IMR-90 (cell line): ENCODE measurements around the gene GSE1. TPM values are rescaled to one million over a fixed set of nuclear protein-coding genes. Genes with fewer than 3 reads are reported as not detected.
A peak's percentile ranks its signal among the peaks of the same experiment; 100 is the strongest.

Experiments used
- ATAC-seq: fragments of 200-7000 bp; cut with Tn5 transposase; 2 replicates; pipeline ENCODE4 v1.9.1; 2020; ENCODE audit warnings: low read depth, mild to moderate bottlenecking, moderate library complexity
- BruUV-seq: library from RNA; stranded (reverse); fragments of 400-500 nt; replicated peaks from 2 replicates; lab custom pipeline; 2021; lab: Mats Ljungman, UMichigan
- CTCF ChIA-PET: fragments of 300-600 bp; formaldehyde crosslinking; extraction: SDS; loops from one replicate; lab custom pipeline; 2021; ENCODE audit warnings: antibody characterized with exemption; lab: Yijun Ruan, JAX
- POLR2A ChIA-PET: fragments of 300-600 bp; sonication (Branson Sonifier 250); formaldehyde crosslinking; loops from one replicate; lab custom pipeline; 2022; ENCODE audit warnings: antibody characterized with exemption; ENCODE audit not compliant: unreplicated experiment; lab: Charles Lee
- DNase-seq: peaks from one replicate; pipeline ENCODE4 v3.0.0; 2013
- H2AFZ ChIP-seq: replicated peaks from 2 replicates; pipeline ENCODE3; 2013; ENCODE audit warnings: low read length, mild to moderate bottlenecking; ENCODE audit not compliant: poor library complexity
- H2AK5ac ChIP-seq: 2 replicates; pipeline ENCODE4 v1.6.1; 2013; ENCODE audit warnings: low read depth, low read length, inconsistent platforms
- H2AK9ac ChIP-seq: replicated peaks from 2 replicates; pipeline ENCODE3; 2013; ENCODE audit warnings: mild to moderate bottlenecking, low read depth, low read length, moderate library complexity; ENCODE audit not compliant: poor library complexity
- H2BK120ac ChIP-seq: 2 replicates; pipeline ENCODE4 v1.6.1; 2013; ENCODE audit warnings: low read depth, low read length, inconsistent platforms
- H2BK15ac ChIP-seq: 3 replicates; pipeline ENCODE4 v1.6.1; 2013; ENCODE audit warnings: low read depth, low read length, inconsistent platforms
- H2BK20ac ChIP-seq: 2 replicates; pipeline ENCODE4 v1.6.1; 2013; ENCODE audit warnings: low read depth, mild to moderate bottlenecking, inconsistent platforms, low read length, moderate library complexity
- H2BK5ac ChIP-seq: 2 replicates; pipeline ENCODE4 v1.6.1; 2013; ENCODE audit warnings: mild to moderate bottlenecking, low read depth, low read length, inconsistent platforms; ENCODE audit not compliant: poor library complexity, severe bottlenecking
- H3K14ac ChIP-seq: replicated peaks from 2 replicates; pipeline ENCODE4 v1.6.1; 2013; ENCODE audit warnings: low read depth, low read length, inconsistent platforms
- H3K18ac ChIP-seq: 2 replicates; pipeline ENCODE4 v1.6.1; 2013; ENCODE audit warnings: low read depth, low read length, control low read depth
- H3K23ac ChIP-seq: 2 replicates; pipeline ENCODE4 v1.6.1; 2013; ENCODE audit warnings: low read depth, low read length, inconsistent platforms
- H3K27ac ChIP-seq: 2 replicates; pipeline ENCODE4 v1.5.1; 2013; ENCODE audit warnings: mild to moderate bottlenecking, control low read depth, low read length; ENCODE audit not compliant: insufficient read depth
- H3K27me3 ChIP-seq: 2 replicates; pipeline ENCODE4 v1.6.1; 2013; ENCODE audit warnings: low read length; ENCODE audit not compliant: control insufficient read depth, insufficient read depth
- H3K36me3 ChIP-seq: 2 replicates; pipeline ENCODE4 v1.6.1; 2013; ENCODE audit warnings: low read length, mixed read lengths; ENCODE audit not compliant: control insufficient read depth, insufficient read depth
- H3K4ac ChIP-seq: 2 replicates; pipeline ENCODE4 v1.6.1; 2013; ENCODE audit warnings: low read depth, low read length, inconsistent platforms
- H3K4me1 ChIP-seq: 2 replicates; pipeline ENCODE4 v1.6.1; 2013; ENCODE audit warnings: low read length, mixed read lengths; ENCODE audit not compliant: control insufficient read depth, insufficient read depth
- H3K4me2 ChIP-seq: 2 replicates; pipeline ENCODE4 v1.6.1; 2013; ENCODE audit warnings: low read depth, mild to moderate bottlenecking, control low read depth, low read length, moderate library complexity
- H3K4me3 ChIP-seq: 2 replicates; pipeline ENCODE4 v1.5.1; 2013; ENCODE audit warnings: low read depth, mild to moderate bottlenecking, control low read depth, low read length, moderate library complexity; ENCODE audit not compliant: insufficient read depth
- H3K56ac ChIP-seq: 2 replicates; pipeline ENCODE4 v1.6.1; 2013; ENCODE audit warnings: low read length, inconsistent platforms; ENCODE audit not compliant: insufficient read depth; ENCODE audit errors: extremely low read depth
- H3K79me1 ChIP-seq, 2 experiments: 2 replicates each; pipeline ENCODE4 v1.6.1; 2013; ENCODE audit warnings: low read length in 2 of 2, inconsistent platforms in 1 of 2, low read depth in 1 of 2
- H3K9ac ChIP-seq: 2 replicates; pipeline ENCODE4 v1.6.1; 2013; ENCODE audit warnings: low read depth, low read length, control low read depth
- H3K9me1 ChIP-seq: 2 replicates; pipeline ENCODE4 v1.6.1; 2013; ENCODE audit warnings: low read length, inconsistent platforms; ENCODE audit not compliant: insufficient read depth
- H3K9me3 ChIP-seq: 2 replicates; pipeline ENCODE4 v1.6.1; 2013; ENCODE audit warnings: low read length; ENCODE audit not compliant: control insufficient read depth, insufficient read depth
- H4K20me1 ChIP-seq: 2 replicates; pipeline ENCODE4 v1.6.1; 2013; ENCODE audit warnings: low read length, inconsistent platforms; ENCODE audit not compliant: insufficient read depth
- H4K5ac ChIP-seq: 2 replicates; pipeline ENCODE4 v1.6.1; 2013; ENCODE audit warnings: mild to moderate bottlenecking, low read depth, low read length, control low read depth
- H4K8ac ChIP-seq, 2 experiments: 2 replicates each; pipeline ENCODE4 v1.6.1; 2013; ENCODE audit warnings: low read depth in 2 of 2, low read length in 2 of 2, control low read depth in 1 of 2, inconsistent platforms in 1 of 2
- H4K91ac ChIP-seq: 2 replicates; pipeline ENCODE4 v1.6.1; 2013; ENCODE audit warnings: low read depth, low read length, inconsistent platforms; ENCODE audit not compliant: insufficient read depth
- MAZ ChIP-seq: IDR thresholded peaks from 2 replicates; pipeline ENCODE4 v1.6.1; 2012; ENCODE audit warnings: low read depth, mild to moderate bottlenecking, low read length, improper control_type of control experiment, moderate library complexity, borderline replicate concordance
- RAD21 ChIP-seq: IDR thresholded peaks from 2 replicates; pipeline ENCODE4 v1.6.1; 2012; ENCODE audit warnings: low read length, improper control_type of control experiment
- WGBS, 2 experiments: methylation state at CpG; one replicate each; pipeline versions ENCODE4 v1.1.5 to v1.1.7; 2013; ENCODE audit warnings: missing lambda C conversion rate in 2 of 2; ENCODE audit not compliant: insufficient read length in 1 of 2; ENCODE audit errors: extremely low coverage in 2 of 2; 5-methylcytosine and 5-hydroxymethylcytosine counted together
- dilution Hi-C: fragments of 300-500 bp; cut with HindIII; formaldehyde crosslinking; loops from one replicate; pipeline ENCODE4 v1.14.3; 2018; ENCODE audit warnings: low sequenced_read_pairs; ENCODE audit not compliant: unreplicated experiment
- in situ Hi-C: fragments of 300-500 bp; cut with MboI; formaldehyde crosslinking; loops from 3 replicates; pipeline ENCODE4 v1.14.3; 2019; ENCODE audit warnings: low sequenced_read_pairs, inconsistent platforms, mixed read lengths
- intact Hi-C: fragments of 100-400 bp; cut with micrococcal nuclease; formaldehyde crosslinking; loops from 2 replicates; pipeline ENCODE4 v1.10.0; 2022
- polyA plus RNA-seq, 3 experiments: library from polyadenylated mRNA; depleted of rRNA; stranded (reverse); fragments of >200 nt; gene quantifications; 2 replicates each; pipeline ENCODE4 v1.2.3, GENCODE V29; 2012; ENCODE audit warnings: low replicate concordance in 1 of 3
- total RNA-seq: library from RNA; depleted of rRNA; stranded (reverse); fragments of >200 nt; gene quantifications from 2 replicates; pipeline ENCODE4 v1.2.3, GENCODE V29; 2012
- TF ChIP-seq, protein P1 (sequence below): conservative IDR thresholded peaks from 2 replicates; pipeline ENCODE4 v1.5.1; 2012; ENCODE audit warnings: mild to moderate bottlenecking, low read depth, low read length, improper control_type of control experiment

GSE1 gene
- total and polyA plus RNA-seq, 2 of the 4 experiments (the other 2 are of a cell fraction), result 14.9 to 25.5 TPM

- ChIA-PET CTCF (interaction anchor here (2.0 kb wide), 1 partner anchor 10 kb away, joined by 7 read pairs; no protein-coding TSS in a partner anchor), POLR2A (no interaction called here)
- peak overlapping the region; percentile 29 to 59 for H4K8ac ChIP-seq
- DNase-seq, result peak; percentile 37
- TF ChIP-seq MAZ (0 out of 2 replicates have a peak, but pooled peaks have one; percentile 20), RAD21 (0 out of 2 replicates have a peak, but pooled peaks have one; percentile 16)
- TF ChIP-seq, protein P1, sequence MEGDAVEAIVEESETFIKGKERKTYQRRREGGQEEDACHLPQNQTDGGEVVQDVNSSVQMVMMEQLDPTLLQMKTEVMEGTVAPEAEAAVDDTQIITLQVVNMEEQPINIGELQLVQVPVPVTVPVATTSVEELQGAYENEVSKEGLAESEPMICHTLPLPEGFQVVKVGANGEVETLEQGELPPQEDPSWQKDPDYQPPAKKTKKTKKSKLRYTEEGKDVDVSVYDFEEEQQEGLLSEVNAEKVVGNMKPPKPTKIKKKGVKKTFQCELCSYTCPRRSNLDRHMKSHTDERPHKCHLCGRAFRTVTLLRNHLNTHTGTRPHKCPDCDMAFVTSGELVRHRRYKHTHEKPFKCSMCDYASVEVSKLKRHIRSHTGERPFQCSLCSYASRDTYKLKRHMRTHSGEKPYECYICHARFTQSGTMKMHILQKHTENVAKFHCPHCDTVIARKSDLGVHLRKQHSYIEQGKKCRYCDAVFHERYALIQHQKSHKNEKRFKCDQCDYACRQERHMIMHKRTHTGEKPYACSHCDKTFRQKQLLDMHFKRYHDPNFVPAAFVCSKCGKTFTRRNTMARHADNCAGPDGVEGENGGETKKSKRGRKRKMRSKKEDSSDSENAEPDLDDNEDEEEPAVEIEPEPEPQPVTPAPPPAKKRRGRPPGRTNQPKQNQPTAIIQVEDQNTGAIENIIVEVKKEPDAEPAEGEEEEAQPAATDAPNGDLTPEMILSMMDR, result no peak
- H3K79me1 ChIP-seq, result peaks cover 23 to 88% of the 10 kb centered on the region in 2 experiments; a peak in 3 of 4 replicates
- peak overlapping the region; percentile 40 for H2AFZ ChIP-seq
- H2BK15ac ChIP-seq, result no peak overlapping the region
- in situ Hi-C loops, result no loop called here
- H2BK120ac ChIP-seq, result no peak overlapping the region
- peak overlapping the region; percentile 15; the same call in 1 of the 2 replicates for H3K27ac ChIP-seq
- intact Hi-C loops, result no loop called here
- 0 out of 2 replicates have a peak, but pooled peaks cover 12% of the 10 kb centered on the region for H3K9me1 ChIP-seq
- dilution Hi-C loops, result no loop called here
- H3K4ac ChIP-seq, result peak overlapping the region; percentile 35; the same call in 1 of the 2 replicates
- no peak overlapping the region for H3K9ac ChIP-seq
- H4K5ac ChIP-seq, result peak overlapping the region; percentile 48
- no peak overlapping the region for H3K56ac ChIP-seq
- no peak overlapping the region for H2BK5ac ChIP-seq
- no peak overlapping the region for H2BK20ac ChIP-seq
- no peaks in the 10 kb centered on the region for H3K27me3 ChIP-seq
- no TSS peak for BruUV-seq
- 0 out of 2 replicates have a peak overlapping the region, but pooled peaks have one; percentile 4 for H4K91ac ChIP-seq
- H3K36me3 ChIP-seq, result no peaks in the 10 kb centered on the region
- peaks cover 12% of the 10 kb centered on the region; the same call in 1 of the 2 replicates for H3K4me1 ChIP-seq
- WGBS, 2 experiments, result 66% methylated on average over 8 of the region's 19 CpGs; no CpG with 5 or more reads in 1 of the 2 experiments
- peak overlapping the region; percentile 54 for H2AK5ac ChIP-seq
- 0 out of 2 replicates have a peak overlapping the region, but pooled peaks have one; percentile 45 for H3K14ac ChIP-seq
- H3K23ac ChIP-seq, result no peak overlapping the region
- H3K9me3 ChIP-seq, result no peaks in the 10 kb centered on the region
- H3K18ac ChIP-seq, result no peak overlapping the region
- H3K4me3 ChIP-seq, result no peak overlapping the region
- peaks cover 90% of the 10 kb centered on the region for H4K20me1 ChIP-seq
- H2AK9ac ChIP-seq, result peak overlapping the region; percentile 52
- H3K4me2 ChIP-seq, result no peak overlapping the region; the same call in 1 of the 2 replicates
- ATAC-seq, result peak; percentile 58
These were observed 49.4 kb upstream of the GSE1 start for GRCh38 chr16:85563515-85564276.
